Progenitor cell of endocrine pancreas (in vitro differentiated cells): ENCODE data around the gene SLC26A11. TPM values are rescaled to one million over a fixed set of nuclear protein-coding genes. Genes with fewer than 3 reads are reported as not detected.

Experiments
- DNase-seq: peaks from one replicate; pipeline ENCODE4 v3.0.0; 2021; ENCODE audit warnings: low spot score; ENCODE audit not compliant: unreplicated experiment
- H3K27ac Mint-ChIP-seq: 2 replicates; pipeline ENCODE4 v1.8.0; 2021; ENCODE audit warnings: mild to moderate bottlenecking, moderate library complexity, mixed read lengths
- H3K27me3 Mint-ChIP-seq: 2 replicates; pipeline ENCODE4 v1.8.0; 2021; ENCODE audit warnings: mixed read lengths
- H3K36me3 Mint-ChIP-seq: 2 replicates; pipeline ENCODE4 v1.8.0; 2022; ENCODE audit warnings: mixed read lengths; ENCODE audit not compliant: insufficient read depth
- H3K4me1 Mint-ChIP-seq: 2 replicates; pipeline ENCODE4 v1.8.0; 2021; ENCODE audit warnings: low read depth, mixed read lengths
- H3K4me3 Mint-ChIP-seq: 2 replicates; pipeline ENCODE4 v1.8.0; 2021; ENCODE audit warnings: low read depth, mild to moderate bottlenecking, moderate library complexity, mixed read lengths
- H3K9me3 Mint-ChIP-seq: 2 replicates; pipeline ENCODE4 v1.8.0; 2021; ENCODE audit warnings: low read depth, mixed read lengths
- CTCF ChIP-seq: fragments of 200-600 bp; sonication (generic); IDR thresholded peaks from one replicate; pipeline ENCODE4 v1.5.0; 2021; ENCODE audit warnings: antibody characterized with exemption, mild to moderate bottlenecking; ENCODE audit not compliant: unreplicated experiment
- total RNA-seq: library from RNA; stranded (reverse); gene quantifications from 2 replicates; pipeline ENCODE4 v1.2.1, GENCODE V29; 2021

SLC26A11 gene
- total RNA-seq, 1 donor from 2014 or later, result 40.1 TPM

GRCh38 chr17:80244871-80245509 lies 24.8 kb downstream of the SLC26A11 start:
- H3K27ac Mint-ChIP-seq, result peak overlapping the region; percentile 80
- no peak for TF ChIP-seq CTCF
- peaks cover 14% of the 10 kb centered on the region for H3K36me3 Mint-ChIP-seq

GRCh38 chr17:80245566-80246265 lies 25.5 kb downstream of the SLC26A11 start:
- Mint-ChIP-seq H3K4me3 (no peak overlapping the region), H3K27ac (no peak overlapping the region), H3K4me1 (no peaks in the 10 kb centered on the region), H3K36me3 (peaks cover 14% of the 10 kb centered on the region), H3K9me3 (no peaks in the 10 kb centered on the region), H3K27me3 (no peaks in the 10 kb centered on the region)
- no peak for TF ChIP-seq CTCF
- no peak for DNase-seq

More at GRCh38 chr17:80244871-80245509, 24.8 kb downstream of the SLC26A11 start:
- Mint-ChIP-seq H3K9me3 (no peaks in the 10 kb centered on the region), H3K4me3 (no peak overlapping the region), H3K4me1 (no peaks in the 10 kb centered on the region), H3K27me3 (no peaks in the 10 kb centered on the region)
- DNase-seq, result no peak

GRCh38 chr17:80246266-80246681 lies 26.0 kb downstream of the SLC26A11 start:
- no peaks in the 10 kb centered on the region for H3K27me3 Mint-ChIP-seq
- H3K27ac Mint-ChIP-seq, result no peak overlapping the region
- no peak for TF ChIP-seq CTCF
- H3K36me3 Mint-ChIP-seq, result peaks cover 15% of the 10 kb centered on the region
- H3K9me3 Mint-ChIP-seq, result no peaks in the 10 kb centered on the region
- H3K4me1 Mint-ChIP-seq, result no peaks in the 10 kb centered on the region
- no peak overlapping the region for H3K4me3 Mint-ChIP-seq
- no peak for DNase-seq

- DNase-seq, result no peak
- H3K27me3 Mint-ChIP-seq, result no peaks in the 10 kb centered on the region
- no peak for TF ChIP-seq CTCF
- H3K4me3 Mint-ChIP-seq, result no peak overlapping the region
- no peaks in the 10 kb centered on the region for H3K4me1 Mint-ChIP-seq
- H3K9me3 Mint-ChIP-seq, result no peaks in the 10 kb centered on the region
- peaks cover 12% of the 10 kb centered on the region for H3K36me3 Mint-ChIP-seq
- no peak overlapping the region for H3K27ac Mint-ChIP-seq
These were observed 26.5 kb downstream of the SLC26A11 start for GRCh38 chr17:80246726-80247125.

GRCh38 chr17:80247561-80247960 lies 27.3 kb downstream of the SLC26A11 start:
- no peak for TF ChIP-seq CTCF
- H3K27me3 Mint-ChIP-seq, result no peaks in the 10 kb centered on the region
- no peaks in the 10 kb centered on the region for H3K9me3 Mint-ChIP-seq
- H3K4me1 Mint-ChIP-seq, result no peaks in the 10 kb centered on the region
- no peak overlapping the region for H3K27ac Mint-ChIP-seq
- DNase-seq, result no peak
- peaks cover 12% of the 10 kb centered on the region for H3K36me3 Mint-ChIP-seq
- no peak overlapping the region for H3K4me3 Mint-ChIP-seq
